ENCODE measurements around the gene GARRE1.

DNA sequence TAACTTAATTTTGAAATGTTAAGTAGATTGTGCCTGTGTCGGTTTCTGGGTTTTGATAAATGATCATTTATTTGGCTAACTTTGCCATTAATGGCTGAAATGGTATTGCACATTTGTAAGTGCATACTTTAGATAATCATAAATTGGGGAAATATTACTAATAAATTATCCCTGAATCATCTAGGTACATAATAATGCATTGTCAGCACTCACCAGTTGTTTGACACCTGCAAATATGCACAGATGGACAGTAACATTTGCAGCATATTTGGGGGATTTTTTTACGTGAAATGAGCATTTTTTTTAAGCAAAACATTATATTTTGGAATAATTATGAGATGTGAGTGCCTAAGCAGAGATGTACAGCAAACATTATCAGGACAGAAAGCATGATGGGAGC is 41.1 kb upstream of the GARRE1 start:
- TF ChIP-seq EZH2 (IDR thresholded peaks at IDR 0.05; ENCODE audit: insufficient read depth, low read length) = no peak
- TF ChIP-seq, protein P1, sequence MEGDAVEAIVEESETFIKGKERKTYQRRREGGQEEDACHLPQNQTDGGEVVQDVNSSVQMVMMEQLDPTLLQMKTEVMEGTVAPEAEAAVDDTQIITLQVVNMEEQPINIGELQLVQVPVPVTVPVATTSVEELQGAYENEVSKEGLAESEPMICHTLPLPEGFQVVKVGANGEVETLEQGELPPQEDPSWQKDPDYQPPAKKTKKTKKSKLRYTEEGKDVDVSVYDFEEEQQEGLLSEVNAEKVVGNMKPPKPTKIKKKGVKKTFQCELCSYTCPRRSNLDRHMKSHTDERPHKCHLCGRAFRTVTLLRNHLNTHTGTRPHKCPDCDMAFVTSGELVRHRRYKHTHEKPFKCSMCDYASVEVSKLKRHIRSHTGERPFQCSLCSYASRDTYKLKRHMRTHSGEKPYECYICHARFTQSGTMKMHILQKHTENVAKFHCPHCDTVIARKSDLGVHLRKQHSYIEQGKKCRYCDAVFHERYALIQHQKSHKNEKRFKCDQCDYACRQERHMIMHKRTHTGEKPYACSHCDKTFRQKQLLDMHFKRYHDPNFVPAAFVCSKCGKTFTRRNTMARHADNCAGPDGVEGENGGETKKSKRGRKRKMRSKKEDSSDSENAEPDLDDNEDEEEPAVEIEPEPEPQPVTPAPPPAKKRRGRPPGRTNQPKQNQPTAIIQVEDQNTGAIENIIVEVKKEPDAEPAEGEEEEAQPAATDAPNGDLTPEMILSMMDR (IDR thresholded peaks at IDR 0.05; ENCODE audit: insufficient read depth, low read depth, low read length) = no peak
